SK-N-SH (cell line): ENCODE measurements around the gene PTGR3. TPM values are rescaled to one million over a fixed set of nuclear protein-coding genes. Genes with fewer than 3 reads are reported as not detected.

Source experiments
- CTCF ChIA-PET: fragments of 300-600, 350-600 bp; formaldehyde crosslinking; extraction: SDS; loops from one replicate; lab custom pipeline; 2021; lab: Yijun Ruan, JAX
- POLR2A ChIA-PET: fragments of 350-600 bp; sonication (Branson Sonifier 250); formaldehyde crosslinking; extraction: SDS; loops from one replicate; lab custom pipeline; 2020; ENCODE audit warnings: antibody characterized with exemption, inconsistent platforms; lab: Yijun Ruan, JAX
- DNase-seq: peaks from one replicate; pipeline ENCODE4 v3.0.0; 2012
- H2AFZ ChIP-seq: fragments of 200-600 bp; sonication (generic); 2 replicates; pipeline ENCODE4 v1.8.1; 2016; ENCODE audit warnings: antibody characterized with exemption, mild to moderate bottlenecking, low read depth
- H3F3A ChIP-seq: fragments of 200-600 bp; sonication (generic); replicated peaks from 2 replicates; pipeline ENCODE3; 2016; ENCODE audit warnings: antibody characterized with exemption, mild to moderate bottlenecking; ENCODE audit not compliant: insufficient read depth
- H3K27ac ChIP-seq, 2 experiments: fragments of 200-500 bp in 1 of 2; fragments of 200-600 bp in 1 of 2; sonication (Bioruptor generic) in 1 of 2; sonication (generic), shearing (Covaris generic) in 1 of 2; 2 replicates each; pipeline versions ENCODE4 v1.5.1 to v1.6.1; 2014 to 2016; ENCODE audit warnings: low read depth in 2 of 2, inconsistent platforms in 1 of 2, low read length in 1 of 2, mild to moderate bottlenecking in 1 of 2, mixed read lengths in 1 of 2
- H3K27me3 ChIP-seq: fragments of 200-600 bp; sonication (generic), shearing (Covaris generic); 2 replicates; pipeline ENCODE4 v1.6.1; 2016; ENCODE audit warnings: mixed run types; ENCODE audit not compliant: insufficient read depth
- H3K36me3 ChIP-seq, 2 experiments: fragments of 200-500 bp in 1 of 2; fragments of 200-600 bp in 1 of 2; sonication (Bioruptor generic) in 1 of 2; sonication (generic) in 1 of 2; replicated peaks in 1 of 2; 2 replicates each; pipeline versions ENCODE3 to v1.5.1; 2014 to 2016; ENCODE audit warnings: low read length in 1 of 2, mild to moderate bottlenecking in 1 of 2; ENCODE audit not compliant: insufficient read depth in 2 of 2, control insufficient read depth in 1 of 2
- H3K4me1 ChIP-seq, 2 experiments: fragments of 200-500 bp in 1 of 2; fragments of 200-600 bp in 1 of 2; sonication (Bioruptor generic) in 1 of 2; sonication (generic), shearing (Covaris generic) in 1 of 2; 2 replicates each; pipeline versions ENCODE4 v1.5.1 to v1.6.1; 2014 to 2016; ENCODE audit warnings: low read depth in 1 of 2, low read length in 1 of 2, mixed run types in 1 of 2; ENCODE audit not compliant: insufficient read depth in 2 of 2, control insufficient read depth in 1 of 2
- H3K4me2 ChIP-seq: fragments of 200-600 bp; sonication (generic), shearing (Covaris generic); 2 replicates; pipeline ENCODE4 v1.6.1; 2017; ENCODE audit warnings: mixed run types
- H3K4me3 ChIP-seq, 2 experiments: fragments of 200-500 bp in 1 of 2; fragments of 200-600 bp in 1 of 2; sonication (Bioruptor generic) in 1 of 2; sonication (generic), shearing (Covaris generic) in 1 of 2; 2 replicates each; pipeline versions ENCODE4 v1.5.1 to v1.8.1; 2014 to 2016; ENCODE audit warnings: low read depth in 2 of 2, inconsistent platforms in 1 of 2, low read length in 1 of 2, mild to moderate bottlenecking in 1 of 2, mixed read lengths in 1 of 2, moderate library complexity in 1 of 2
- H3K79me2 ChIP-seq: fragments of 200-600 bp; sonication (generic); 2 replicates; pipeline ENCODE4 v1.8.1; 2017; ENCODE audit warnings: mild to moderate bottlenecking; ENCODE audit not compliant: insufficient read depth
- H3K9ac ChIP-seq: fragments of 200-600 bp; sonication (generic); 2 replicates; pipeline ENCODE4 v1.6.1; 2017; ENCODE audit warnings: mixed run types
- H3K9me2 ChIP-seq: fragments of 200-600 bp; sonication (generic); 2 replicates; pipeline ENCODE4 v1.6.1; 2017; ENCODE audit warnings: mixed run types
- H3K9me3 ChIP-seq: fragments of 200-600 bp; sonication (generic); 2 replicates; pipeline ENCODE4 v1.6.1; 2017; ENCODE audit warnings: mixed run types, mild to moderate bottlenecking, moderate library complexity
- H4K20me1 ChIP-seq: fragments of 200-600 bp; sonication (generic); 2 replicates; pipeline ENCODE4 v1.6.1; 2017; ENCODE audit warnings: mild to moderate bottlenecking, mixed run types; ENCODE audit not compliant: insufficient read depth
- EP300 ChIP-seq, 2 experiments: IDR thresholded peaks; 2 replicates each; pipeline versions ENCODE4 v1.4.0 to v1.6.1; 2012; ENCODE audit warnings: borderline replicate concordance in 1 of 2, low read depth in 1 of 2, low read length in 1 of 2
- FOSL2 ChIP-seq: IDR thresholded peaks from 2 replicates; pipeline ENCODE4 v1.4.0; 2012; ENCODE audit warnings: low read depth, mild to moderate bottlenecking, moderate library complexity, borderline replicate concordance
- FOXM1 ChIP-seq: IDR thresholded peaks from 2 replicates; pipeline ENCODE4 v1.4.0; 2012; ENCODE audit warnings: low read depth, mild to moderate bottlenecking
- GABPA ChIP-seq: IDR thresholded peaks from 2 replicates; pipeline ENCODE4 v1.4.0; 2012; ENCODE audit warnings: low read depth, mild to moderate bottlenecking
- IRF3 ChIP-seq: fragments of 150-350 bp; IDR thresholded peaks from 2 replicates; pipeline ENCODE4 v1.6.1; 2016; ENCODE audit warnings: mild to moderate bottlenecking, low read depth, low read length
- JUND ChIP-seq: IDR thresholded peaks from 2 replicates; pipeline ENCODE4 v1.4.0; 2012
- MAX ChIP-seq: IDR thresholded peaks from 2 replicates; pipeline ENCODE4 v1.4.0; 2012; ENCODE audit warnings: low read depth
- MXI1 ChIP-seq: IDR thresholded peaks from 2 replicates; pipeline ENCODE4 v1.6.1; 2012; ENCODE audit warnings: mild to moderate bottlenecking, low read depth, low read length, improper control_type of control experiment
- PBX3 ChIP-seq: IDR thresholded peaks from 2 replicates; pipeline ENCODE4; 2012
- POLR2AphosphoS5 ChIP-seq: IDR thresholded peaks from 2 replicates; pipeline ENCODE4 v1.6.1; 2012; ENCODE audit warnings: low read depth, low read length
- RCOR1 ChIP-seq: fragments of 150-350 bp; IDR thresholded peaks from 2 replicates; pipeline ENCODE4 v1.6.1; 2017; ENCODE audit warnings: antibody characterized with exemption, low read length
- RXRA ChIP-seq: IDR thresholded peaks from 2 replicates; pipeline ENCODE4 v1.4.0; 2012; ENCODE audit warnings: low read depth, mild to moderate bottlenecking, borderline replicate concordance
- SIN3A ChIP-seq: IDR thresholded peaks from 2 replicates; pipeline ENCODE4 v1.6.1; 2012; ENCODE audit warnings: low read depth, mild to moderate bottlenecking, low read length, moderate library complexity, borderline replicate concordance
- SMC3 ChIP-seq: IDR thresholded peaks from 2 replicates; pipeline ENCODE4 v1.6.1; 2012; ENCODE audit warnings: low read depth, low read length, improper control_type of control experiment
- TCF12 ChIP-seq: IDR thresholded peaks from 2 replicates; pipeline ENCODE4 v1.4.0; 2012
- TEAD4 ChIP-seq: IDR thresholded peaks from 2 replicates; pipeline ENCODE4 v1.4.0; 2012; ENCODE audit warnings: mild to moderate bottlenecking, borderline replicate concordance; ENCODE audit not compliant: insufficient read depth
- USF1 ChIP-seq: IDR thresholded peaks from 2 replicates; pipeline ENCODE4 v1.4.0; 2012; ENCODE audit warnings: low read depth, borderline replicate concordance
- USF2 ChIP-seq: fragments of 150-350 bp; IDR thresholded peaks from 2 replicates; pipeline ENCODE4 v1.6.1; 2017; ENCODE audit warnings: antibody characterized with exemption, low read length, low read depth, borderline replicate concordance
- YY1 ChIP-seq: IDR thresholded peaks from 2 replicates; pipeline ENCODE4 v1.4.0; 2012; ENCODE audit warnings: low read depth, mild to moderate bottlenecking
- WGBS: methylation state at CpG from one replicate; pipeline ENCODE4 v1.1.6; 2017; ENCODE audit warnings: low lambda C conversion rate; 5-methylcytosine and 5-hydroxymethylcytosine counted together
- polyA plus RNA-seq, 3 experiments: library from polyadenylated mRNA; depleted of rRNA; stranded (reverse); fragments of >200 nt; gene quantifications; 2 replicates each; pipeline ENCODE4 v1.2.3, GENCODE V29; 2012

PTGR3 gene
- polyA plus RNA-seq, 1 of the 3 experiments (the other 2 are of a cell fraction), result 20.7 TPM

GRCh38 chr18:75211626-75211952 is 2.6 kb upstream of the PTGR3 start (continued):
- TF ChIP-seq USF1 (no peak), TEAD4 (no peak), USF2 (no peak)

- TF ChIP-seq SIN3A (no peak), EP300 (IDR thresholded peaks at IDR 0.05; ENCODE audit: borderline replicate concordance in 1 of 2, low read depth in 1 of 2, low read length in 1 of 2) (no peak), FOXM1 (no peak), YY1 (0 out of 2 replicates have a peak, but pooled peaks have one; percentile 5), MXI1 (peak; percentile 39; the same call in 1 of the 2 replicates), FOSL2 (no peak)
These were observed 2.2 kb upstream of the PTGR3 start for GRCh38 chr18:75211002-75211621.

GRCh38 chr18:75210274-75211001 is 1.5 kb upstream of the PTGR3 start, which contains the start of gene TSHZ1:
Gene TSHZ1 (plus strand): TSS chr18:75210797. CDS start chr18:75211877, 1,080 bp downstream.
- peak within 1 kb of the TSS; percentile 95 for H3K4me2 ChIP-seq
- CTCF ChIA-PET, result interaction anchor here (0.6 to 2.4 kb wide), 8 partner anchors 18 to 1064 kb away, joined by 3 to 10 read pairs (median 4); no protein-coding TSS in a partner anchor
- no peaks in the 10 kb centered on the region for H3K9me3 ChIP-seq
- peak within 1 kb of the TSS; percentile 95 for H2AFZ ChIP-seq
- POLR2A ChIA-PET, result interaction anchor here (0.6 to 0.7 kb wide), 2 partner anchors 45 to 277 kb away, joined by 3 to 4 read pairs; no protein-coding TSS in a partner anchor
- no peaks in the 10 kb centered on the region for H3K27me3 ChIP-seq
- peaks cover 11% of the 10 kb centered on the region for H4K20me1 ChIP-seq
- peaks cover 18 to 31% of the 10 kb centered on the region in 2 experiments; a peak in 3 of 4 replicates for H3K4me1 ChIP-seq
- no peaks in the 10 kb centered on the region for H3K36me3 ChIP-seq
- H3K9me2 ChIP-seq, result no peaks in the 10 kb centered on the region
- DNase-seq, result peak; percentile 79
- H3K4me3 ChIP-seq, result peak within 1 kb of the TSS; percentile 90 to 98
- H3F3A ChIP-seq, result peaks cover 20% of the 10 kb centered on the region
- 4% methylated on average over 15 of the region's 15 CpGs for WGBS
- H3K9ac ChIP-seq, result peak within 1 kb of the TSS; percentile 84; the same call in 1 of the 2 replicates
- H3K27ac ChIP-seq, result peak within 1 kb of the TSS; percentile 82 to 97
- peaks cover 56% of the 10 kb centered on the region for H3K79me2 ChIP-seq
- TF ChIP-seq SMC3, result no peak
- TF ChIP-seq JUND, result 0 out of 2 replicates have a peak, but pooled peaks have one; percentile 3
- TF ChIP-seq YY1, result peak; percentile 45; the same call in 1 of the 2 replicates
- TF ChIP-seq PBX3, result peak; percentile 91
- TF ChIP-seq RCOR1, result 0 out of 2 replicates have a peak, but pooled peaks have one; percentile 14
- TF ChIP-seq GABPA, result 0 out of 2 replicates have a peak, but pooled peaks have one; percentile 9
- TF ChIP-seq IRF3, result no peak
- peak; percentile 21; the same call in 1 of the 2 replicates for TF ChIP-seq MAX
- TF ChIP-seq POLR2AphosphoS5, result peak; percentile 73
- TF ChIP-seq MXI1, result peak; percentile 17
- peak; percentile 15; the same call in 1 of the 2 replicates for TF ChIP-seq TCF12
- peak; percentile 66; the same call in 1 of the 2 replicates for TF ChIP-seq SIN3A
- no peak for TF ChIP-seq RXRA

More at GRCh38 chr18:75211002-75211621, 2.2 kb upstream of the PTGR3 start:
- H3K4me1 ChIP-seq, result peaks cover 18 to 31% of the 10 kb centered on the region in 2 experiments; a peak in 3 of 4 replicates
- ChIA-PET CTCF (interaction anchor here (0.6 to 2.4 kb wide), 4 partner anchors 34 to 1063 kb away, joined by 3 to 10 read pairs (median 4); no protein-coding TSS in a partner anchor), POLR2A (no interaction called here)
- H3K9ac ChIP-seq, result peak overlapping the region; percentile 75; the same call in 1 of the 2 replicates
- H3K79me2 ChIP-seq, result peaks cover 50% of the 10 kb centered on the region
- no peaks in the 10 kb centered on the region for H3K9me3 ChIP-seq
- peak overlapping the region; percentile 95 for H3K4me2 ChIP-seq
- WGBS, result under 1% methylated on average over 19 of the region's 64 CpGs
- H4K20me1 ChIP-seq, result peaks cover 11% of the 10 kb centered on the region
- peak overlapping the region; percentile 90 to 98 for H3K4me3 ChIP-seq
- H2AFZ ChIP-seq, result peak overlapping the region; percentile 95
- no peak for DNase-seq
- peak overlapping the region; percentile 82 to 97 for H3K27ac ChIP-seq
- no peaks in the 10 kb centered on the region for H3K27me3 ChIP-seq
- H3F3A ChIP-seq, result peaks cover 20% of the 10 kb centered on the region
- no peaks in the 10 kb centered on the region for H3K9me2 ChIP-seq
- H3K36me3 ChIP-seq, result no peaks in the 10 kb centered on the region
